HG03342 (cell line): ENCODE data around the gene CHPT1.
A peak's percentile ranks its signal among the peaks of the same experiment; 100 is the strongest.
"Not testable (repeated sequence)": the region's sequence is repeated elsewhere in the genome, so short reads cannot be mapped to it uniquely, and the experiment has no call there.

Experiments used
- ATAC-seq: cut with Tn5 transposase; IDR thresholded peaks from one replicate; pipeline ENCODE4 v1.9.1; 2021; ENCODE audit warnings: mild to moderate bottlenecking, moderate library complexity; ENCODE audit not compliant: unreplicated experiment

The CHPT1 gene

GRCh38 chr12:101719566-101719965, 22.1 kb downstream of the CHPT1 start:
- no peak for ATAC-seq

GRCh38 chr12:101720118-101720517, 22.7 kb downstream of the CHPT1 start:
- no peak for ATAC-seq

- no peak for ATAC-seq
Measured at GRCh38 chr12:101722392-101722791, 25.0 kb downstream of the CHPT1 start.

- ATAC-seq: no peak
Measured at GRCh38 chr12:101727098-101727497, 29.7 kb downstream of the CHPT1 start.

GRCh38 chr12:101729842-101730241, 32.4 kb downstream of the CHPT1 start:
- ATAC-seq: no peak

GRCh38 chr12:101732318-101732717, 34.9 kb downstream of the CHPT1 start:
- no peak for ATAC-seq

GRCh38 chr12:101733166-101733565, 35.7 kb downstream of the CHPT1 start:
- ATAC-seq: no peak

GRCh38 chr12:101734482-101734881, 37.0 kb downstream of the CHPT1 start:
- ATAC-seq: not testable (repeated sequence)

- ATAC-seq: no peak
Measured at GRCh38 chr12:101737476-101737875, 40.0 kb downstream of the CHPT1 start.

- ATAC-seq: no peak
Measured at GRCh38 chr12:101738920-101739665, 41.7 kb downstream of the CHPT1 start, which contains the start of gene SYCP3. Gene SYCP3 (minus strand): TSS chr12:101739462. CDS start chr12:101737935, 1,527 bp downstream.

- ATAC-seq: no peak
Measured at GRCh38 chr12:101740566-101740965, 43.1 kb downstream of the CHPT1 start.

- no peak for ATAC-seq
Measured at GRCh38 chr12:101740980-101741379, 43.5 kb downstream of the CHPT1 start.

GRCh38 chr12:101743242-101743641, 45.8 kb downstream of the CHPT1 start:
- ATAC-seq: no peak

- peak; percentile 97 for ATAC-seq
Measured at GRCh38 chr12:101743724-101744472, 46.5 kb downstream of the CHPT1 start.

GRCh38 chr12:101745481-101745880, 48.0 kb downstream of the CHPT1 start:
- no peak for ATAC-seq

- ATAC-seq: no peak
Measured at GRCh38 chr12:101746196-101746595, 48.8 kb downstream of the CHPT1 start.

- ATAC-seq: no peak
Measured at GRCh38 chr12:101746661-101747060, 49.2 kb downstream of the CHPT1 start.

- ATAC-seq: no peak
Measured at GRCh38 chr12:101747697-101748096, 50.3 kb downstream of the CHPT1 start.

- no peak for ATAC-seq
Measured at GRCh38 chr12:101748907-101749306, 51.5 kb downstream of the CHPT1 start.

- ATAC-seq: no peak
Measured at GRCh38 chr12:101749657-101750056, 52.2 kb downstream of the CHPT1 start.

- ATAC-seq: no peak
Measured at GRCh38 chr12:101750152-101750551, 52.7 kb downstream of the CHPT1 start.

- peak; percentile 69 for ATAC-seq
Measured at GRCh38 chr12:101759396-101760047, 62.1 kb downstream of the CHPT1 start.
